Hematopoietic multipotent progenitor cell treated with erythropoietin and hydrocortisone succinate and interleukin-3 and kit ligand, for 4 days (in vitro differentiated cells): ENCODE data around the gene STUM.
"Not testable (repeated sequence)": the region's sequence is repeated elsewhere in the genome, so short reads cannot be mapped to it uniquely, and the experiment has no call there.

Experiments
- DNase-seq: peaks from one replicate; pipeline ENCODE4 v3.0.0-alpha.2; 2015

The STUM gene

GRCh38 chr1:226548256-226549093, at the start of gene STUM:
Gene STUM, plus strand, starts transcription at chr1:226548764. Its CDS starts 141 bp downstream, at chr1:226548905.
- peak; percentile 56 for DNase-seq

GRCh38 chr1:226499699-226500098, 48.9 kb upstream of the STUM start:
- not testable (repeated sequence) for DNase-seq

- no peak for DNase-seq
These were observed 42.5 kb upstream of the STUM start for GRCh38 chr1:226506021-226506420.

- DNase-seq, result no peak
These were observed 41.6 kb upstream of the STUM start for GRCh38 chr1:226506921-226507320.

- DNase-seq, result no peak
These were observed 38.1 kb upstream of the STUM start for GRCh38 chr1:226510453-226510852.

- no peak for DNase-seq
These were observed 37.3 kb upstream of the STUM start for GRCh38 chr1:226511296-226511695.

- no peak for DNase-seq
These were observed 36.4 kb upstream of the STUM start for GRCh38 chr1:226512076-226512728.

- DNase-seq, result no peak
These were observed 30.2 kb upstream of the STUM start for GRCh38 chr1:226518375-226518774.

- no peak for DNase-seq
These were observed 29.4 kb upstream of the STUM start for GRCh38 chr1:226519135-226519534.

GRCh38 chr1:226519716-226520598, 28.6 kb upstream of the STUM start:
- DNase-seq, result no peak

- no peak for DNase-seq
These were observed 27.8 kb upstream of the STUM start for GRCh38 chr1:226520640-226521355.

- DNase-seq, result no peak
These were observed 24.7 kb upstream of the STUM start for GRCh38 chr1:226523646-226524406.

- no peak for DNase-seq
These were observed 24.0 kb upstream of the STUM start for GRCh38 chr1:226524547-226524946.

GRCh38 chr1:226525750-226526149, 22.8 kb upstream of the STUM start:
- no peak for DNase-seq

GRCh38 chr1:226526801-226527595, 21.6 kb upstream of the STUM start:
- no peak for DNase-seq

GRCh38 chr1:226529891-226530290, 18.7 kb upstream of the STUM start:
- DNase-seq, result no peak

GRCh38 chr1:226530591-226530990, 18.0 kb upstream of the STUM start:
- DNase-seq, result no peak

- no peak for DNase-seq
These were observed 17.0 kb upstream of the STUM start for GRCh38 chr1:226531360-226532093.

GRCh38 chr1:226532553-226532952, 16.0 kb upstream of the STUM start:
- no peak for DNase-seq

- no peak for DNase-seq
These were observed 15.3 kb upstream of the STUM start for GRCh38 chr1:226533220-226533619.
